Activated CD8-positive, alpha-beta memory T cell treated with anti-CD3 and anti-CD28 coated beads, Interleukin-2, amount 50 U/mL, for 24 hours (primary cell): ENCODE results near the gene S100A4.

Experiments used
- DNase-seq: peaks from one replicate; pipeline ENCODE4 v3.0.0-alpha.2; 2020; ENCODE audit errors: extremely low read depth

The S100A4 gene

DNA sequence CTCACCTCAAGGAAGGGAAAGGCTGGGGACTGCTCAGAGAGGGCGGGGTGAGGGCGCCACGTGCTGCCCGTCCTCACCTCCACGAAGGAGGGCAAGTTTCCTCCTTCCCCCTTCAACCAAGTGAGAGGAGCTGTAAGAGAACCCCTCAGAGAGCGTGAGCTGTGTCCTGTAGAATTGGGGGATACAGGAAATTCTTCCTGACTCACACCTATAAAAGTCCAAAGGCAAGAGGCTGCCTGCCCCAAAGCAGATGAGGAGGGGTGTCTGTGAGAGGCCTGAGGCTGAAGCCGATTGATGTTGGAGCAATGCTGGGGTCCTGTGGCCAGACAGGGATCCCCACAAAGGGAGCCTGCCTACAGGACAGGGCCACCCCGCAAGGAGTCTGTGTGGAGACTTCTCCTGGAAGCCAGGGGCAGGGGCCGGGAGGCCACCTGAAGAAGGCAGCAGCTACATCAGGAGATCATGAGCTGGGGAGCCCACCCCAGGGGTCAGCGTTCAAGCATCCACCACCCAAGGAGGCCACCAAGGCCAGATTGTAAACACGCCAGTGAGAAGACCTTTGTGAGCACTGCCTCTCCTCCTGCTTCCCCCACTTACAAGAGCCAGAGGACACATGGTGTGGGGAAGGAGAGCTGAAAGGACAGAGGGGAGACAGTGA, 37.6 kb downstream of the S100A4 start:
- DNase-seq = no peak

DNA sequence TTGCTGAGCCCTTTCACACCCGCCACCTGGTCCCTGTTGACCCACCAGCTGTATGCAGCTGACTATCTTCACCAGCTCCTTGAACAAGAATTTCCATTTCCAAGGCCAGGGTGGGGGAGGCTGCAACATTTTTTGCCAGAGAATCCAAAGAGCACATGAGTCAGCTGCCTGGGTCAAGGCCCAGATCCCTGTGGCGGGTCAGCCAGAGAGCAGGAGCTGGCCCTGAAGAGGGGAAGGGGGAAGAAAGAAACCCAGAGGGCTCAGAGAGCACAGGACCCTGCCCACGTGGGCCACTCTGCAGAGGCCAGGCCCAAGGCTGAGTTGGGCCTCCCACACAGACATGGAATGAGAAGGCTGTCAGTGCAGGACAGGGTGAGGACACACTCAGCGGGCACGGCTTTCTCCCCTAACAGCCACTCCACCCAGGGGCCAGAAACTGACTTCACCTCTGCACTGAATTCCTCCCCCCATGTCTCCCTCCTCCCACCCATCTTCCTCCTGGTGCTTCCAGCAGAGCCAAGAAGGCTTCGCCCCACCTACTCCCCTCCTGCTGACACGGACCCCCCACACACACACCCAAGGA, 38.7 kb downstream of the S100A4 start:
- no peak for DNase-seq

DNA sequence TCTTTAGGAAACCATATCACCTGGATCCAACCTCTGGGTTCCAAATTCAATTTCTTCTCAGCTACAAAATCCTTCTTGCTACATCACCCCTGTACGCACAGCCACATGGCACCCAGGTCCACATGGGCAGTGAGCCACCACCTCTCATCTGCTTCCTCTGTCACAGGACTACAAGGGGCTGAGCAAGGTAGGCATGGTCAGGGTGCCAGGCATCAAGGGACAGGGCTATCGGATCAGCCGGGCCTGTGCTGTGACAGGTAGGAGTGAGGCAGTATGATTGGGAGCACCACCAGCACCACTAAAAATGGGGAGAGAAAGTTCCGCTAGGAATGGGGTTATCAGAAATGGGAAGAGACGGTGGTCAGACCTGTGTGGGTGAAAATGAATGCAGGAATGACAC, 39.2 kb downstream of the S100A4 start:
- DNase-seq = no peak

DNA sequence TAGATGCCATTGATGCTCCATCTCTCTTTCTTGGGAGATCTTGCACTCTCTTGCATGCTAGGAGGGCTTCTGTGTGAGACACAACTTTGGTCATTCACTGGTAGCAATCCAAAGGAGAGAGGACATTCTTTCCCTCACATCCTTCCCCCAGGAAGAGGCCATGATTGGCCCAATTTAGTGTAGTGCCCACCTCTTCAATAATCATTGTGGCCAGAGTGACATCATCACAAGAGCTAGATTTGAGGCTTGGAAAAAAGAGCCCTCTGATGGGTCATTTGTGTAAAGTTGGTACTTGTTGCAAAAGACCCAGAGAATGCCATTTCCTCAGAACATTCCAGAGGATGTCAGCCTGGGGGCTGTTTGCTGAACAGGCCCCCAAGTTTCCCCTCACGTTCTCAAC, 40.0 kb downstream of the S100A4 start:
- DNase-seq = no peak

DNA sequence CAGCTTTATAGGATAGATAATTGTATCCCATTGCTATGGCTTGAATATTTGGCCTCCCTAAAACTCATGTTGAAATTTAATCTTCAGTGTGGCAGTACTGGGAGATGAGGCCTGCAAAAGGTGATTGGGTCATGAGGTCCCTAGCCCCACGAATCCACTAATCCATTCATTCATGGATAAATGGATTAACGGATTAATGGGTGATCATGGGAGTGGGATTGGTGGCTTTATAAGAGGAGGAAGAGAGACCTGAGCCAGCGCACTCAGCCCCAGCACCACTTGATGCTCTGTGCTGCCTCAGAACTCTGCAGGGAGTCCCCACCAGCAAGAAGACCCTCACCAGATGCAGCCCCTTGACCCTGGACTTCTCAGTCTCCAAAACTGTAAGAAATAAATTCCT, 41.8 kb downstream of the S100A4 start:
- no peak for DNase-seq

DNA sequence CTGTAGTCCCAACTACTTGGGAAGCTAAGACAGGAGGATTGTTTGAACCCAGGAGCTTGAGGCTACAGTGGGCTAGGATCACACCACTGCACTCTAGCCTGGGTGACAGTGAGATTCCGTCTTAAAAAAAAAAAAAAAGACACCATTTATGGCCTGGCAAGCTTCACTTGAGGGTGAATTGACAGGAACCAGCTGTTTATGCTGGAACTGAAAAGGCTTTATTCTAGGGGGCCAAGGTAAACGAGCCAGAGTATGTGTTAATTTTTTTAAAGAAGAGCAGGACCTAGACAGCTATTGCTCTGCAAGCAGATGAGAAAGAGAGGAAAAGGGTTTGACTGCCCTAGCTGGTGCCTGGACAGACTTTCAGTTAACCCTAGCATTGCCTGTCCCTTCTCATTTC, 46.9 kb downstream of the S100A4 start:
- no peak for DNase-seq

DNA sequence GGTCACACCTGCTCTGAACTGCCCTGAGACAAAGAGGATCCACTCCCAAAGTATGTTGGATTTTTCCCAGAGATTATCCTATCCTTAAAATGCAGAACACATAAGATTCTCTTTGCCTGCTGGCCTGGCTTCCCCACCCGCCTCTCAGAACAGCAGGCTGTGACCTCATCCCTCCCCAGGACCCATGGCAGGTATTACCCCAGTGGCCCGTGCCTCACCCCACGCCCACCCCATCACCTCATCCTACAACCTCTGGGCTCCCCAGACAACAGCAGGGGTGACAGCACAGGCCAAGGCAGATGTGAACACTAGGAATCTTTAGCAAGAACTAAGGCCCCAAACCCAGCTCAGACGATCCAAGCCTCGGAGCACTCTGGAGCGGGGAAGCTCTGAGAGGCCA, 50.1 kb downstream of the S100A4 start:
- DNase-seq = no peak

DNA sequence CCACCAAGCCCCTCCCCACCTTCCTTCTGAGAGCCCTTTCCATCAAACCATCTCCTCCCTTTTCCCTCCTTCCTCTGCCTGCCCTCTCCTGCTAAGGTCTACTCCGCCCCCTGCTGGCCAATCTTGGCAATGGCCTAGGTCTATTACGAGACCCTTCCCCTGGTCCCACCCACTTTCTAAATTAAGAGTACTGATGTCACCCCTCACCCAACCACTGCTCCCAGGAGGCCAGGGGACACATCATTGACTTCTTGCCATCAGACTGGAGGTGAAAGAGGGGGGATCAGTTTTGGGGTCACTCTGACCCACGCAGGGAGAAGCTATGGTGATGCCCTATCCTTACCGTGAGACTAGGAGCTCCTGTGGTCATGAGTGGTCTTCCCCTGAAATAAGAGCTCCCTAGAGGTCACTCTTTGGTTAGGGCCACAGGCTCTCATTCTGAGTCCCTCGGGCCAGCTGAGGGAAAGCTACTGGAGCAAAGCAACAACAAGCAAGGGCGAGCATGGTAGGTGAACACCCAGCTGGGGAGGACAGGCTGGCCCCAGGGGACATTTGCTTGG, 50.5 kb downstream of the S100A4 start:
- peak; percentile 40 for DNase-seq
